ENCODE results near the gene ARL16. TPM values are rescaled to one million over a fixed set of nuclear protein-coding genes. Genes with fewer than 3 reads are reported as not detected.

The ARL16 gene
- total and polyA plus RNA-seq, 2 experiments from 2014 or later: 40.4 to 54.9 TPM

- no peak overlapping the region for H3K4me3 ChIP-seq
- H3K4me1 Mint-ChIP-seq: no peaks in the 10 kb centered on the region
- H3K79me2 ChIP-seq (replicated peaks; ENCODE audit: insufficient read depth): no peaks in the 10 kb centered on the region
- no peaks in the 10 kb centered on the region for H4K20me1 ChIP-seq (replicated peaks; ENCODE audit: insufficient read depth)
- no peak overlapping the region for H2AFZ ChIP-seq
- peaks cover 12% of the 10 kb centered on the region for H3K27me3 Mint-ChIP-seq (ENCODE audit: insufficient read depth, low read depth, poor library complexity)
- H3K36me3 ChIP-seq (ENCODE audit: insufficient read depth): no peaks in the 10 kb centered on the region
- no peaks in the 10 kb centered on the region; the same call in 1 of the 3 replicates for H3K9me3 Mint-ChIP-seq
- no peaks in the 10 kb centered on the region for H3K9me2 ChIP-seq (ENCODE audit: insufficient read depth)
- ATAC-seq: peak; percentile 45; the same call in 2 of the 3 replicates
- H3K4me3 Mint-ChIP-seq: no peak overlapping the region
- H3K27me3 ChIP-seq (ENCODE audit: insufficient read depth): peaks cover 5% of the 10 kb centered on the region
- peaks cover under 1% of the 10 kb centered on the region; the same call in 1 of the 2 replicates for H3K4me1 ChIP-seq (ENCODE audit: insufficient read depth)
- H3K27ac ChIP-seq (ENCODE audit: low read depth): no peak overlapping the region
- H3K36me3 Mint-ChIP-seq (ENCODE audit: low read depth): no peaks in the 10 kb centered on the region
- H3F3A ChIP-seq (replicated peaks; ENCODE audit: low read depth): peaks cover 11% of the 10 kb centered on the region
- DNase-seq (ENCODE audit: low spot score): no peak
- no peak overlapping the region for H3K4me2 ChIP-seq
- no peak overlapping the region; the same call in 1 of the 2 replicates for H3K27ac Mint-ChIP-seq
- TF ChIP-seq EZH2phosphoT487 (IDR thresholded peaks at IDR 0.05; ENCODE audit: unreplicated experiment) (no peak), REST (IDR thresholded peaks at IDR 0.05; ENCODE audit: unreplicated experiment) (no peak), POLR2AphosphoS5 (IDR thresholded peaks at IDR 0.05; ENCODE audit: low read depth) (no peak), ZNF331 (CRISPR knock-in tag; IDR thresholded peaks at IDR 0.05; ENCODE audit: low read depth) (no peak), JUNB (IDR thresholded peaks at IDR 0.05; ENCODE audit: unreplicated experiment) (no peak), ETS1 (IDR thresholded peaks at IDR 0.05) (no peak), EZH2 (IDR thresholded peaks at IDR 0.05; ENCODE audit: low read depth, unreplicated experiment) (no peak), NANOG (IDR thresholded peaks at IDR 0.05; ENCODE audit: borderline replicate concordance) (no peak), STAT1 (IDR thresholded peaks at IDR 0.05; ENCODE audit: unreplicated experiment) (no peak)
Measured at GRCh38 chr17:81641825-81642489, 41.6 kb downstream of the ARL16 start.

GRCh38 chr17:81640011-81640410 lies 43.6 kb downstream of the ARL16 start:
- Mint-ChIP-seq H3K27ac (no peak overlapping the region), H3K36me3 (ENCODE audit: low read depth) (peaks cover 8% of the 10 kb centered on the region; the same call in 1 of the 3 replicates), H3K4me1 (peaks cover 9% of the 10 kb centered on the region), H3K27me3 (ENCODE audit: insufficient read depth, low read depth, poor library complexity) (no peaks in the 10 kb centered on the region), H3K4me3 (no peak overlapping the region), H3K9me3 (no peaks in the 10 kb centered on the region; the same call in 1 of the 3 replicates)
- no peaks in the 10 kb centered on the region for H3K9me2 ChIP-seq (ENCODE audit: insufficient read depth)
- H3K4me2 ChIP-seq: no peak overlapping the region
- DNase-seq (ENCODE audit: low spot score): no peak
- ATAC-seq: no peak
- peaks cover 16% of the 10 kb centered on the region for H3K79me2 ChIP-seq (replicated peaks; ENCODE audit: insufficient read depth)
- no peak overlapping the region for H3K4me3 ChIP-seq
- H2AFZ ChIP-seq: no peak overlapping the region
- no peak overlapping the region for H3K27ac ChIP-seq (ENCODE audit: low read depth)
- peaks cover 13% of the 10 kb centered on the region for H4K20me1 ChIP-seq (replicated peaks; ENCODE audit: insufficient read depth)
- H3K36me3 ChIP-seq (ENCODE audit: insufficient read depth): no peaks in the 10 kb centered on the region
- peaks cover 10% of the 10 kb centered on the region; the same call in 1 of the 2 replicates for H3F3A ChIP-seq (replicated peaks; ENCODE audit: low read depth)
- H3K4me1 ChIP-seq (ENCODE audit: insufficient read depth): peaks cover 7% of the 10 kb centered on the region
- H3K27me3 ChIP-seq (ENCODE audit: insufficient read depth): no peaks in the 10 kb centered on the region
- no peak for TF ChIP-seq NANOG (IDR thresholded peaks at IDR 0.05; ENCODE audit: borderline replicate concordance)
- TF ChIP-seq ZNF462 (CRISPR knock-in tag; IDR thresholded peaks at IDR 0.05): no peak
- no peak for TF ChIP-seq ZNF114 (CRISPR knock-in tag; IDR thresholded peaks at IDR 0.05)

All from GM23338 (cell line).